ENCODE data around the gene PDCD10.

- TF ChIP-seq CTCF (IDR thresholded peaks at IDR 0.05; ENCODE audit: insufficient read depth, low read length) (no peak), GABPA (IDR thresholded peaks at IDR 0.05; ENCODE audit: low read depth) (no peak)
These were observed 19.8 kb downstream of the PDCD10 start for GRCh38 chr3:167714871-167715270.

Data from HL-60 (cell line).